HG02938 (cell line): ENCODE measurements around the gene CCIN.
"Not testable (repeated sequence)": the region's sequence is repeated elsewhere in the genome, so short reads cannot be mapped to it uniquely, and the experiment has no call there.

Experiments
- ATAC-seq: cut with Tn5 transposase; IDR thresholded peaks from one replicate; pipeline ENCODE4 v1.9.1; 2021; ENCODE audit warnings: mild to moderate bottlenecking, moderate library complexity; ENCODE audit not compliant: unreplicated experiment

Gene CCIN

DNA sequence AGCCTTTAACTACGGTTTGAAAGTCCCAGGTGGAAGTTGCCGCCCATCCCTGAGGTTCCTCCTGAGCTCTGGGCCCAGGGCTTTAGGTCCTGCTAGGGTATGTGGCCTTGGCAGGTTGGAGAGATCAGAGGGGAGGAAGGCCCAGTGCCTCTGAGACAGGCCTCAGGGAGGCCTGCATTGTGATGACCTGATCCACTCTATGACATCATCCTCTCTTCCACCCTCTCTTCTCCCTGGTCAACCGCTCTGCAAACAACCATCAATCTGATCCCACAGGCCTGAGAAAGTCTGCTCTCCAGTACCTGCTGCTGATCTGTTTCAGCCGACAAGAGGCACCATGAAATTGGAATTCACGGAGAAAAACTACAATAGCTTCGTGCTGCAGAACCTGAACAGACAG lies at the start of gene CCIN:
Gene CCIN (plus strand): TSS at position 223 of the 400 bp plus-strand sequence. CDS start 115 bp downstream, at position 338.
- ATAC-seq: no peak

DNA sequence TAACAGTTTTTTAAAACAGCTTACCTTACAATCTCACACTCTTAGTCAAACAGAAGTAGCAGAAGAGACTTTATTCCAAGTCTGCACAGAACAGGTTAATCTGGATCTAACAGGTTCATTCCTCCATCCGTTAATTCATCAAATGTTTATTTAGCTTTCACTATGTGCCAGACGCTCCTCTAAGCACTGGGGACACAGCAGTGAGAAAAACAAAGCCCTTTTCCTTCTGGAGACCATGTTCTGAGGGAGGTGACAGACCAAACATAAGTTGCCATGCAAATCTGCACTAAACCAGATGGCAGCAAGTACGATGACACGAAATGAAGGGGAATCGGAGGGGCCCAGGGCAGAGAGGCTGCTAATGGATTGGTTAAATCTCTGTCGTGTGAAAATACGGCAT lies 49.7 kb upstream of the CCIN start:
- ATAC-seq: no peak

DNA sequence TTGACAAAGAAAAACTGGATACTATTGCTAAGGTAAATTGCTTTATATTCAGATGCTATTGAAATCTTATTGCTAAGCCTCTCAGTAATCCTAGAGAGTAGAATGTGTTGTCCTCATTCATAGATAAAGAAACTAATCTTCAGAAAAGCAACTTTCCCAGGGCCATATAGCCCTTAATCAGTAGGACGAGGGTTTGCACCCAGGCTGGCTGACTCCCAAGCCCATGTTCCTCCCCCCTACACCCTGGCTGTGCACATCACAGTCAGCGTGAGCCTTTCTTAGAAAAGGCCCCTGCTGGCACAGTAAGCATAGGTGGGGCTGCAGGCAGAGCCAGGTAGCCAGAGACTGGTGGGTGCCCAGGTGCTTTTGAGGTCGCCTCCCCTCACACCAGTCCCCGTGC lies 48.5 kb upstream of the CCIN start:
- no peak for ATAC-seq

DNA sequence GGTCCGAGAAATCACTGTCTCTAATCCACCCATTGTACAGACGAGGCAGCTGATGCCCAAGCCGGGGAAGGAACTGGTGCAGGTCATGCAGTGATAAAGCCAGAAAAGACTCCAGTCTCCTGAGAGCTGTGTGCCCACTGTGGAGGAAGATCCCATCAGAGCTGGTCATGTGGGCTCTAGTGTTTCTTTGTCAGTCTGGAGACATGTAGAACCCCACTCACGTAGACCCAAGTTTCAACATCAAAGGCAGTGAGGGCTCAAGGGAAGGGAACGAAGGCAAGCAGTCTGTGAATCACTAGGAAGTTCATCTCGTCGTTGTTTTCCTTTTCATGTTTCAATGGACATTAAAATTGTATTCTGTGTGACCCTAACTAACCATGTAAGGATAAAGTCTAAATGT lies 47.2 kb upstream of the CCIN start:
- no peak for ATAC-seq

DNA sequence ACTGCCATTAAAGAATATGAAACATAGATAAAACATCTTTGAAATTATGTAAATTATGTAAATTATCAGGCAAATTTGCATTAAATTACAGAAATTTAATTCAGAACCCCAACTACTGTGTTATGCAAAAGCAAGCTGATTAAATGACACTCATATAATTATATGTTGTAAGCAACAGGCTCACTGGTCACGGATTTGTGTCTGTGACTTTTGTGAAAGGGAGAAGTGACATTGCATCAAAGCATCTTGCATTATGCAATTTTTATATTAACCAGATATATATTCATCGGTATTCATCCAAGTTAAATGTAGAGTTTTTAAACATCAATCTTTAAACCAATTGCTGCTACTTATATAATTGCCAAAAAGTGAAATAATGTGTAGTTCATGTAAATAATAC lies 45.7 kb upstream of the CCIN start:
- no peak for ATAC-seq

DNA sequence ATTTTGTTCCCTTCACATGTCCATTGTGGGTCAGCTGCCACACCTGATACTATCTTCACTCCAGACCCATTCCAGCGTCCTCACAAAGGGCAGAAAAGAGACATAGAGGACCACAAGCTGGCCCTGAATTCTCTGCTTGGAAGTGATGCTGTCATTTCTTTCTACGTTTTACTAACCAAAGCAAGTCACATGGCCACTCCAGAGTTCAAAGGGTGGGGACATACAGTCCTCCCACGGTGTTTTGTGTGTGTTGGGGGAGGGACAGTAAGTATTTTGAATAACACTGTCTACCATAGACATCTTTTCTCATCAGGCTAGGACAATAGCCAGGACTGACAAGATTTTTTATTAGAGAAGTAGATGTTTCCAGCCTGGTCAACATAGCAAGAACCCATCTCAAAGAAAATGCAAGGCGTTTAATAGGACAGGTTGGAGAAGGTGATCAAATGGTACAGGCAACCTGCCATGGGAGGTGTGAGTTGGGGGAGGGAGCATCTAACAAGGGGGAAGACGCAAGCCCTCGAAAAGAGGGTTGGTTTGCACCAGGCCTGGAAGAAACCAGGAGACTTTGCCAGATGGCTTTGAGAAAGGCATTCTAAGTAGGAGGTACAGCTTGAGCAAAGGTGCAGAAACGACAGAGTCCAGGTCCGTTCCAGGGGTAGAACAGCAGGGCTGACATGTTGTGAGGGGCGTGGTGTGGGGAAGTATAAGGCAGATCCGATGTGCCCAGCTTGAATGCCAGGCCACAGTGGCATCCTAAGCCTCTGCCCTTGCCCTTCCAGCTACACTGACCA lies 43.9 kb upstream of the CCIN start:
- ATAC-seq: no peak

DNA sequence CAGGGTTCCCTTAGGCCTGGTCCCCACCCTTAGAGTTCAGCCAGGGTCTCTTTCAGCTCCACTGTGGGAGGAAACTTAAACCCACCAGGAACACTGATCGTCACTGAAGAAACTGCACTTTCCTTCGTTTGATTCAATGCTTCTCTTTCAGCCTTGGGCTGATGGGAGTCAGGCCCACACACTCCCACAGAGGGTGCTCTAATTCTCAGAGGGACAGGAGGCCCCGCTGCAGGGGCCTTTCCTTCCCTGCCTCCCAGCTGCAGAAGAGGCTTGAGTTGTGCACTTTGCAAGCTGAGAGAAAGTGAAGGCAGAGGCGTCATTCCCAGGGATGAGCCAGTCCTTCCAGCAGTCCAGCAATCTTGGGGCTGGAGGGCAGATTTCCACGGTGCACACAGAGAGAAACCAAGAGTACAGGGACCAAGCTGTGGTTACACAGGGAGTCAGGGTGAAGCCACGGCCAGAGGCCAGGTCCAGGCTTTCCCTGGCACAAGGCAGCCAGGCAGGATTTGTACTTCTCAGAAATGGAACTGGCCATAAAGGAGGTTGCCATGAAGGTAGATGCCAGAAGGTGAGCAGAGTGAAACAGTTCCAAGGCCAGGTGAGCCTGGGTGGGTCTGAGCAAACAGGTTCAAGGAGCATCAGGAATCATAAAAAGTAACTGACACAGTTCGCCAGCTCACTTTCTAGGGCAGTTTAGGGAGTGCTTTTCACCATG lies 43.0 kb upstream of the CCIN start:
- ATAC-seq: no peak

DNA sequence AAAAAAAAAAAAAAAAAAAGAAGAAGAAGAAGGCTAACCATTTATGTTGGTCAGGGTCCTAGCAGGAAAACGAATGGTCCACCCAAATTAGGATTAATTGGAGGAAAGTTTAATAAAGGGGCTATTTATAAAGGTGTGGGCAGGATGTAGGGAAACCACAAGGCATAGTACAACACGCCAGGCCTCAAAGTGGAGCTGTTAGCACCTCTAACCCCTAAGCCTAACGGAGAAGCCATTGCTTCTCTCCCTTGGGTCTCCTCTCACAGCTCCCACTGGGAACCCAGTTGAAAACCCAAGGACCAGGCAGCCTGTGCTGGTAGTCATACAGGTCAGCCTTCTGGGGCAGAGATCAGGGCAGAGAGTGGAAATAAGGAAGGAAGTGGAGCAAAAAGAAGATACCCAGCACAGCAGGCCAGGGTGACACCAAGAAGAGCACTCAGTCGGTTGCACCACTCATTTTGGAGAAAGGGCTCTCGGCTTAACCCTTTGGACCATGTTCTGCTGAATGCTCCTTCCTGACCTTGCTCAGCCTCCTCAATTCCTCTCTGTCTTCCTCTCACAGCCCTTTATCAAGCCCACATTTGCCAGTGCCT lies 41.4 kb upstream of the CCIN start:
- no peak for ATAC-seq

DNA sequence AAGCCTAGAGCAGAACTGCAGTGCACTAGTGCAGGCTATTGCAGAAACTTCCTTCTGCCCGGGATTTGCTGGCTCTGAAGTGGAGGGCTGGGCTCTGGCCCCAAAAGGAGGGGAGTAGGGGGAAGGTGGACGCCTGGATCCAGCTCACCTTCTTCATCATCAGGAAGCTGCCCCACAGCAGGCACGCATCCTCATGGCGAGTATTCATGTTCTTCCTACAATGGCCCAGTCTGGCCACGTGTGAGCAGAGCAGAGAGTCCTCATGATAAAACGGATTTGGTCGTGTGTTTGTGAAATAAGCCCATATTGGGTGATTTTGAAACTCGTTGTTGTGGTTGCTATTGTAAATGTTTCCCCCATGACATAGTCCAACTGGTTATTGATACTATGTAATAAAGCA lies 40.8 kb upstream of the CCIN start:
- ATAC-seq: no peak

DNA sequence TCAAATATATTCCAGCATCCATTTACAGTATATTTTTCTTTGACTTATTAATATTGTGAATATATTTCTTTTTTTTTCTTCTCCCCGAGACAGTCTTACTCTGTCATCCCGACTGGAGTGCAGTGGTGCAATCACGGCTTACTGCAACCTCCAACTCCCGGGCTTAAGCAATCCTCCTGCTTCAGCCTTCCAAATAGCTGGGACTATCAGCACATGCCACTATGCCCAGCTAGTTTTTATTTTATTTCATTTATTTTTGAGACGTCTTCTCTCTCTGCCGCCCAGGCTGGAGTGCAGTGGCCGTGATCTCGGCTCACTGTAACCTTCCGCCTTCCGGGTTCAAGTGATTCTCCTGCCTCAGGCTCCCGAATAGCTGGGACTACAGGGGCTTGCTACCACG lies 40.0 kb upstream of the CCIN start:
- no peak for ATAC-seq

DNA sequence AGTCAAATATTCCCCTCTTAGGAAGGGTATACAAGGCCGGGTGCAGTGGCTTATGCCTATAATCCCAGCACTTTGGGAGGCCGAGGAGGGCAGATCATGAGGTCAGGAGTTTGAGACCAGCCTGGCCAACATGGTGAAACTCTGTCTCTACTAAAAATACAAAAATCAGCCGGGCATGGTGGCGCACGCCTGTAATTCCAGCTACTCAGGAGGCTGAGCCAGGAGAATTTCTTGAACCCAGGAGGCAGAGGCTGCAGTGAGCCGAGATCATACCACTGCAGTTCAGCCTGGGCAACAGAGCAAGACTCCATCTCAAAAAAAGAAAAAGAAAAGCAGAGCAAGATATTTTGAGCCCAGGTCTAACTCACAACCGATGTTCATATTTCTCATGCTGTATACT lies 37.5 kb upstream of the CCIN start:
- not testable (repeated sequence) for ATAC-seq

DNA sequence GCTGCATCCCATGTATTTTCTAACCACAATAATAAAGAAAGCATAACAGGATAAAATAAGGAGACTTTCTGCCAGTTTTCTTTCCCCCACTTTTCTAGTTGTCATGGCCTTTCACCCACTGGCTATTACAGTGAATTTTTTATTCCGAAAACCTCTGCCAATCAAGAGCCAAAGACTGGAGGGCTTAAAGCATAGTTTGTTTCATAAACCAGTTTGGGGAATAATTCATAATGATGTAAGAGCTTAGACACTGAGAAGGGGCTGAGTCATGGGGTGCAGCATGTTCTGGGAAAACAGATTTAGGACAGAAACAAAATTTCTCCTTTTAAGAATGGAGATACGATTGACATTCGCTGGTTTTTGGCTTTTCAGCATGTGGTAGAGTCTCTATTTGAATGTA lies 37.1 kb upstream of the CCIN start:
- no peak for ATAC-seq

DNA sequence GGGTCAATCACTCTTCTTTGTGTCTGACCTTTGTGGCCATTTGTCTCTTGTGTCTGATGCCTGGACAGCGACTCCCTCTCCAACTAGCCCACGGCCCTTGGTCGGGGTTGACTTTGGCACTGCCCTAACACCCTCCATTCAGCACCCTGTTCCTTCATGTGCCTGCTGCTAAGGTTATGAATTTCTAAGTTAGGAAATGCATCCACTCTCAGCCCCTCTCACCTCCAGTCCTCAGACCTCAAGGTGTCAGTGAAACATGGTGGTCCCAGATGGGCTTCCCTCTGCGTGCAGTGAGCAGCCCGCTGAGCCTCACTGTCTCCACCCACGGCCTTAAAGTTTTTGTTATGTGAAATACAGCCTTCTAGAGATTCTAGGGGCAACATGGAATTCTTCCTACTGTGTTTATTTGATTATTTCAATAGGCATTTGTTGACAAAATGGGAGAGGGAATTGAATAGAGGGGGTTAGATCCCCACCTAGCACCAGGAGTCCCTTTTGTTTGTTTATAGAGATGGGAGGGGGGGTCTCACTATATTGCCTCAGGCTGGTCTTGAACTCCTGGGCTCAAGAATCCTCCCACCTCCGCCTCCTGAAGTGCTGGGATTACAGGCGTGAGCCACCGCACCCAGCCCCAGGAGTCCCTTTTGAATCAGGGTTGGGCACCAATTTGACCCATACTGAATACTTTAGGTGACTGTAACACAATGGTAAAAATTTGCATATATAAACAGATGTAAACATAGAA lies 34.3 kb upstream of the CCIN start:
- no peak for ATAC-seq

DNA sequence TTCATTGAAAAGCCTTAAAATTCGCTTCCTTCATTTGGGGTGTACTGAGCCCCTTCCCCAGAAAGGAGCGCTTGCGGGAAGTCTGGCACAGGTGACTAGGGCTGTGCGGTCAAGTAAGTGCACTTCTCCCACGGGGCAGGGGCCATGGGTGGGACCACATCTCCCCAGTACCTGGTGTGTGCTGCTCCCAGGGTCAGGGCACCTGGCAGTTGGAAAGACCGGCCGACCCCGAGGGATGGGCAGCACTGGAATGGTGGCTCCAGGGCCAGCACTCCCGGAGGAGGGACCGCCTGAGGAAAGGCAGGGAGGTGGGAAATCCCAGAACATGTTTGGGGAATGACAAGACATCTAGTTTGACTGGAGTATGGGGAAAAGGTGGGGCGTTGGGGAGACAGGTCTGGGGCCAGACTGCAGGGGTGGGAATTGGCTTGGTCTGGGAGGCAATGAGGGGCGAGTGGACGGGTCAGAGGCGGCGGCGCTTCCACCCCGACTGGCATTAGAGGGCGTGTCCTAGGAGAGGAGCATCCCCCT lies 33.4 kb upstream of the CCIN start:
- ATAC-seq: no peak

DNA sequence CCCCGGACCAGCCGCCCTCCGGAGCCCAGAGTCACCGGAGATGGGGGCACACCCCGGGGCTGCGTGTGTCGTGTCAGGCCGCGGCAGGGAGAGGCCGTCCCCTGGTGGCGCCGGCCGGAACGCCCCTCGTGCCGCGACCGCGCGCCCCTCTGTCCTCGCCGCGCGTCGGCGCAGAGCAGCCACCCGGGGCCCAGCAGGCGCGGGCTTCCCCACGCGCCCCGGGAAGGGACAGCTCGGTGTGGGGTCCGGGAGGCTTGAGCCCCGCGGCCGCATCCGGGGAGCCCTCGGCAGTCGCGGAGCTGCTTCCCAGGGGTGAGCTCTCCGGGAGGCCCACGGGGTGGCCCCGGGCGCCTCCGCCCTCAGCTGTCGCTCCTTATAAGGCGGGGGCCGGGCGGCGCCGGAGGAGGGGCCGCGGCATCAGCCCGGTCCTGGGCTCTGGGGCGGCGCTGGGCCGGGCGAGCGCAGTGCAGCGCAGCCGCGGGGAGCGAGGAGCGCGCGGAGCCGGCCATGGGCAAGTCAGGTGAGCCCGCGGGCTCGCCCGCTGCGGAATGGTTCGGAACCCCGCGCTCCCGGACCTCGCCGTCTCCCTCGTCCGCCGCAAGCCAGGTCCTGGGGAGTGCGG lies 32.8 kb upstream of the CCIN start, which contains the start of gene GLIPR2:
Gene GLIPR2 (plus strand): TSS at position 462 of the 622 bp plus-strand sequence. CDS start 46 bp downstream, at position 508.
- ATAC-seq: peak; percentile 80

DNA sequence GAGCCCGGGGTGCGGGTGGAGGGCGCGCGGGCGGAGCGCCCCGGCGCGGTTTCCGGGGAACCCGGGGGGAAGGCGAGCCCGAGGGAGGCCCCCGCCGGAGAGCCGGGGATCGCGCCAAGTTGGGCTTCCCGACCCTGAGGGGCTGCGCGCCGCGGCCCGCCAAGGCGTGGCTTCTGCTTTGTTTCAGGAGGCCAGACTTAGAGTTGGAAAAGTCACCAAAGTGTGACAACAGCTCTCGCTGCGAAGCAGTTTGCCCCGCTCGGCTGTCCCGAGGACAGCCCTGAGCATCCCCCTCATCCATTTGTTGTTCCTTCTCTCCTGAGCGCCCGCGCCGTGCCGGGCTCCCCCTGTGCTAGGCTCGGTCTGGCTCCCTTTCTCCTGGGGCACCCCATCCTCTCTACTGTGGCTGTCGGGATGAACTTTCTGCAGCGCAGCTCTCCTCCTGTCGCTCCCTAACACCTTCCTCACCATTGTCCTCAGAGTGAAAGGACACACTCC lies 32.2 kb upstream of the CCIN start:
- ATAC-seq: peak; percentile 19

DNA sequence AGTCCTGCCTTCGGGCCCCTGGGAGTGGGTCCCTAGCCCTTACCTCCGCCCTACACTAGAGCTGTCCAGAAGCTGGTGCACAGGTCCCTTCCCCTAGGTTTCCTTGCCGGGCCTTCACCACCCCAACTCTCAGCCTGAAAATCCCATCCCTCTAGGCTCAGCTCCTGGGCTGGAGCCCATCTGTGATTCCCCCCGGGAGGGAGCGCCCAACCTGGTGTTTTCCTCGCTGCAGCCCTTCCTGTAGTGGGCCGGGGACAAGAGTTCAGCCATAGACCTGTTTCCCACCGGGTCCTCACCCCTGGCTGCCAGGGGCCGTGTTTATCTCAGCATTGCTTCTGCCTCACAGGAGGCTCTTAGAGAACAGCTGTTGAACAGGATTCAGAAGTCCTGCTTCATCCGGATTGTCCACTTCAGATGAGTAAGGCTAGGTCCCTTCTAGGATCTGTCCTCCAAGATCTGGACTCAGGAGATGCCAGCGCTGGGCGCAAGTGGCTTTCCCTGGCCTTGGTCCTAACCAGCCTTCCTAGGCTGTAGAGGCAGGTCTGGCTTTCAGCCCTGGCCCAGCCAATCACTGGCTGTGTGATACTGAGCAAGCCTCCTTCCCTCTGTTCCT lies 31.7 kb upstream of the CCIN start:
- peak; percentile 12 for ATAC-seq

DNA sequence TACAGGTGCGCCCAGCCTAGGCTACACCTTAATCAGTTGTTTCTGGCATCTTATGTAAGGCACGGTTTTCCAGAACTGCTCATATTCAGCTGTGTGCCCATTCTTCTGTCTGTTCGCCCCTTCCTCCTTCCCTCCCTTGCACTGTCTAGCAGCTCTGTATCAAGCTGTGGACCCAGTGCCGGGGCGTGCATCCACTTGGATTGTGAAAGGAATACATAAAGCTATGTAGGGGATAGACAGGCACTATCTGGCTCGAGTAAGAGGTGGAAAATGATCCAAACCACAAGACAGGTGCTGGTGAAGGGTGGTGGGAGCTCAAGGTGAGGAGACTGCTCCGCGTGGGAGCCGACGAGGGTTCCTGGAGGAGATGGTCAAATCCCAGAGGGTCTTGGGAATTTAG lies 30.7 kb upstream of the CCIN start:
- no peak for ATAC-seq

DNA sequence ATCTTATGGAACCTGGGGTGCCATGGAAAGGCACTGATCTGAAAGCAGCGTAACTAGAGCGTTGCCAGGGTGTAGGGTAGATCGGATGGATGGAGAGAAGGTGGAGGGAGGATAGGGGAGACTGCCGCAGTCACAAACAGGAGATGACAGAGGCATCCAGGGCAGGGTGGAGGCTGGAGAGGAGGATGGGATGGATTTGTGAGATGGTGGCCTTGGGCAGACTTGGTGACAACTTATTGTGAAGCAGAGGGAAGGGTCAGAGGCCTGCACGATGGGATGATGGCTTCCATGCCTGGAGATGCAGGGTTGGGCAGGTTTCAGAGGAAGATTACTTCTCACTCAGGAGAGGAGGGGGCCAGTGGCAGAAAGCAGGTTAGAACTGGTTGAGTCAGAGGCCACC lies 30.3 kb upstream of the CCIN start:
- ATAC-seq: no peak
